HCT116 (cell line): ENCODE measurements around the gene ACOT2. TPM values are rescaled to one million over a fixed set of nuclear protein-coding genes. Genes with fewer than 3 reads are reported as not detected.
"Not testable (repeated sequence)": the region's sequence is repeated elsewhere in the genome, so short reads cannot be mapped to it uniquely, and the experiment has no call there.

ENCODE experiments used
- ATAC-seq: fragments of 200-7000 bp; cut with Tn5 transposase; 2 replicates; pipeline ENCODE4 v1.9.1; 2020; ENCODE audit warnings: mild to moderate bottlenecking, moderate library complexity
- BruUV-seq: library from RNA; stranded (reverse); fragments of 400-500 nt; replicated peaks from 2 replicates; lab custom pipeline; 2021; lab: Mats Ljungman, UMichigan
- CTCF ChIA-PET: fragments of 300-600 bp; sonication (Branson Sonifier 250); formaldehyde crosslinking; loops from one replicate; lab custom pipeline; 2021; ENCODE audit warnings: antibody characterized with exemption; lab: Charles Lee
- POLR2A ChIA-PET: fragments of 300-600, 350-600 bp; sonication (Branson Sonifier 250); formaldehyde crosslinking; loops from one replicate; lab custom pipeline; 2021; ENCODE audit warnings: antibody characterized with exemption; lab: Charles Lee
- RAD21 ChIA-PET, 2 experiments: fragments of 300-600 bp; sonication (Branson Sonifier 250); formaldehyde crosslinking; loops; one replicate each; lab custom pipeline; 2023; ENCODE audit warnings: low total read pairs in 2 of 2; ENCODE audit not compliant: uncharacterized antibody in 2 of 2, unreplicated experiment in 2 of 2, low non-redundant PET in 1 of 2; lab: Charles Lee
- DNase-seq: peaks from one replicate; pipeline ENCODE4 v3.0.0-alpha.2; 2010; ENCODE audit warnings: low read depth, low spot score
- H2AFZ ChIP-seq: fragments of 200-600 bp; shearing (Covaris generic), sonication (generic); 2 replicates; pipeline ENCODE4 v1.6.1; 2017; ENCODE audit warnings: low read depth, mixed run types, mixed read lengths, antibody characterized with exemption, low read length; ENCODE audit not compliant: poor library complexity, severe bottlenecking
- H3K27ac ChIP-seq: 2 replicates; pipeline ENCODE4 v1.5.1; 2012; ENCODE audit warnings: low read depth, low read length
- H3K27me3 ChIP-seq: fragments of 200-600 bp; sonication (generic); 2 replicates; pipeline ENCODE4 v1.6.1; 2016; ENCODE audit warnings: mixed run types, low read length, mixed read lengths; ENCODE audit not compliant: insufficient read depth
- H3K36me3 ChIP-seq, 2 experiments: fragments of 200-500 bp in 1 of 2; fragments of 200-600 bp in 1 of 2; sonication (Bioruptor generic) in 1 of 2; sonication (generic) in 1 of 2; 2 replicates each; pipeline versions ENCODE4 v1.5.1 to v1.6.1; 2014 to 2016; ENCODE audit warnings: low read length in 2 of 2, inconsistent platforms in 1 of 2, mixed read lengths in 1 of 2, mixed run types in 1 of 2; ENCODE audit not compliant: insufficient read depth in 2 of 2, control insufficient read depth in 1 of 2
- H3K4me1 ChIP-seq, 2 experiments: fragments of 200-600 bp in 1 of 2; sonication (generic) in 1 of 2; 2 replicates each; pipeline versions ENCODE4 v1.5.1 to v1.6.1; 2012 to 2017; ENCODE audit warnings: low read length in 2 of 2, inconsistent platforms in 1 of 2, mild to moderate bottlenecking in 1 of 2, mixed read lengths in 1 of 2, mixed run types in 1 of 2, moderate library complexity in 1 of 2; ENCODE audit not compliant: insufficient read depth in 2 of 2, control insufficient read depth in 1 of 2
- H3K4me2 ChIP-seq: fragments of 200-600 bp; sonication (generic); 2 replicates; pipeline ENCODE4 v1.6.1; 2017; ENCODE audit warnings: mixed run types, low read length, mixed read lengths
- H3K4me3 ChIP-seq, 2 experiments: fragments of 200-600 bp in 1 of 2; sonication (generic) in 1 of 2; replicated peaks in 1 of 2; 2 replicates each; pipeline ENCODE4 v1.5.1; 2011 to 2016; ENCODE audit warnings: low read length in 2 of 2, control low read depth in 1 of 2, low read depth in 1 of 2, mild to moderate bottlenecking in 1 of 2, mixed read lengths in 1 of 2, mixed run types in 1 of 2
- H3K79me2 ChIP-seq: fragments of 200-600 bp; sonication (generic); 2 replicates; pipeline ENCODE4 v1.6.1; 2017; ENCODE audit warnings: mild to moderate bottlenecking, mixed run types, low read length, moderate library complexity, mixed read lengths; ENCODE audit not compliant: insufficient read depth
- H3K9ac ChIP-seq: fragments of 200-600 bp; sonication (generic); 2 replicates; pipeline ENCODE4 v1.6.1; 2016; ENCODE audit warnings: low read length, mixed read lengths
- H3K9me2 ChIP-seq: fragments of 200-600 bp; sonication (generic), shearing (Covaris generic); 2 replicates; pipeline ENCODE4 v1.6.1; 2017; ENCODE audit warnings: mixed run types, mild to moderate bottlenecking, moderate library complexity; ENCODE audit not compliant: insufficient read depth
- H3K9me3 ChIP-seq, 2 experiments: fragments of 200-500 bp in 1 of 2; fragments of 200-600 bp in 1 of 2; sonication (Bioruptor generic) in 1 of 2; sonication (generic) in 1 of 2; 2 replicates each; pipeline ENCODE4 v1.6.1; 2014 to 2017; ENCODE audit warnings: low read length in 2 of 2, mixed read lengths in 2 of 2, inconsistent platforms in 1 of 2, low read depth in 1 of 2, mild to moderate bottlenecking in 1 of 2, mixed run types in 1 of 2, moderate library complexity in 1 of 2; ENCODE audit not compliant: control insufficient read depth in 1 of 2, insufficient read depth in 1 of 2
- H4K20me1 ChIP-seq: fragments of 200-600 bp; sonication (generic), shearing (Covaris generic); 2 replicates; pipeline ENCODE4 v1.6.1; 2017; ENCODE audit warnings: mixed run types, mild to moderate bottlenecking, moderate library complexity; ENCODE audit not compliant: insufficient read depth
- EZH2 ChIP-seq: fragments of 200-600 bp; sonication (generic); IDR thresholded peaks from 2 replicates; pipeline ENCODE4 v1.6.1; 2017; ENCODE audit warnings: antibody characterized with exemption, mixed run types
- MAX ChIP-seq: IDR thresholded peaks from 2 replicates; pipeline ENCODE4 v1.6.1; 2012
- POLR2A ChIP-seq: IDR thresholded peaks from 2 replicates; pipeline ENCODE4 v1.7.0; 2011; ENCODE audit warnings: borderline replicate concordance; ENCODE audit not compliant: insufficient read depth, insufficient read length; ENCODE audit errors: extremely low read depth
- SP1 ChIP-seq: IDR thresholded peaks from 2 replicates; pipeline ENCODE4 v1.6.1; 2012; ENCODE audit warnings: low read depth
- intact Hi-C: fragments of 100-400 bp; cut with micrococcal nuclease; formaldehyde crosslinking; loops from 2 replicates; pipeline ENCODE4 v1.10.0; 2022
- total RNA-seq: library from RNA; stranded (reverse); gene quantifications from one replicate; pipeline ENCODE4 v1.2.1, GENCODE V29; 2021; ENCODE audit not compliant: unreplicated experiment

Gene ACOT2
- total RNA-seq, 1 experiment from 2014 or later, result 0.44 TPM

- H3K9me2 ChIP-seq, result no peaks in the 10 kb centered on the region
- no peak overlapping the region for H3K9ac ChIP-seq
- H3K9me3 ChIP-seq, result no peaks in the 10 kb centered on the region
- H3K36me3 ChIP-seq, result no peaks in the 10 kb centered on the region
- ATAC-seq (no peak), DNase-seq (no peak)
- H3K4me2 ChIP-seq, result no peak overlapping the region
- no peak overlapping the region for H3K27ac ChIP-seq
- no peak for TF ChIP-seq POLR2A
- TF ChIP-seq SP1, result no peak
- TF ChIP-seq MAX, result no peak
- TF ChIP-seq EZH2, result no peak
- no peaks in the 10 kb centered on the region for H3K27me3 ChIP-seq
- H4K20me1 ChIP-seq, result no peaks in the 10 kb centered on the region
- ChIA-PET POLR2A (interaction anchor here (0.7 kb wide), 1 partner anchor 64 kb away, joined by 7 read pairs; no protein-coding TSS in a partner anchor), RAD21 (no interaction called here), CTCF (no interaction called here)
- intact Hi-C loops, result no loop called here
- H2AFZ ChIP-seq, result no peak overlapping the region
- H3K4me1 ChIP-seq, result no peaks in the 10 kb centered on the region
- BruUV-seq, result no TSS peak
- no peaks in the 10 kb centered on the region for H3K79me2 ChIP-seq
- H3K4me3 ChIP-seq, result no peak overlapping the region
These were observed 7.4 kb downstream of the ACOT2 start for GRCh38 chr14:73576391-73576790.

GRCh38 chr14:73577214-73577613, 8.2 kb downstream of the ACOT2 start:
- H2AFZ ChIP-seq, H3K4me1 ChIP-seq, H3K36me3 ChIP-seq, intact Hi-C loops, H4K20me1 ChIP-seq, DNase-seq, H3K27ac ChIP-seq, H3K9ac ChIP-seq, BruUV-seq, H3K9me3 ChIP-seq, CTCF ChIA-PET, H3K4me3 ChIP-seq, RAD21 ChIA-PET, H3K27me3 ChIP-seq, H3K79me2 ChIP-seq, H3K4me2 ChIP-seq, H3K9me2 ChIP-seq, ATAC-seq, POLR2A ChIA-PET: not testable (repeated sequence)

- H3K4me2 ChIP-seq, H3K9me3 ChIP-seq, H3K36me3 ChIP-seq, H3K9me2 ChIP-seq, RAD21 ChIA-PET, H2AFZ ChIP-seq, CTCF ChIA-PET, H3K27me3 ChIP-seq, BruUV-seq, H3K4me1 ChIP-seq, H3K27ac ChIP-seq, ATAC-seq, DNase-seq, H4K20me1 ChIP-seq, H3K4me3 ChIP-seq, POLR2A ChIA-PET, intact Hi-C loops, H3K79me2 ChIP-seq, H3K9ac ChIP-seq: not testable (repeated sequence)
These were observed 13.3 kb downstream of the ACOT2 start for GRCh38 chr14:73582102-73582979.
